ENCODE results near the gene NEK5. TPM values are rescaled to one million over a fixed set of nuclear protein-coding genes. Genes with fewer than 3 reads are reported as not detected.
"Not testable (repeated sequence)": the region's sequence is repeated elsewhere in the genome, so short reads cannot be mapped to it uniquely, and the experiment has no call there.

Gene NEK5
- total RNA-seq, 1 donor from 2014 or later, result not detected

GRCh38 chr13:52082601-52083000 lies 46.3 kb downstream of the NEK5 start:
- DNase-seq (ENCODE audit: low spot score in 2 of 2), result no peak
- intact Hi-C loops (cut with DNase I), result no loop called here
- Histone ChIP-seq H3K27me3 (no peaks in the 10 kb centered on the region), H3K4me3 (no peak overlapping the region), H3K36me3 (no peaks in the 10 kb centered on the region), H3K4me1 (no peaks in the 10 kb centered on the region), H3K27ac (no peak overlapping the region), H3K9me3 (no peaks in the 10 kb centered on the region)
- TF ChIP-seq CTCF (IDR thresholded peaks at IDR 0.05), result no peak

GRCh38 chr13:52079891-52080290 lies 49.0 kb downstream of the NEK5 start:
- H3K4me1 ChIP-seq; H3K9me3 ChIP-seq; H3K27me3 ChIP-seq; H3K4me3 ChIP-seq; DNase-seq (ENCODE audit: low spot score in 2 of 2); H3K36me3 ChIP-seq; intact Hi-C loops (cut with DNase I); H3K27ac ChIP-seq: not testable (repeated sequence)

- Histone ChIP-seq H3K4me3 (no peak overlapping the region), H3K27ac (no peak overlapping the region), H3K36me3 (no peaks in the 10 kb centered on the region), H3K4me1 (no peaks in the 10 kb centered on the region), H3K9me3 (peaks cover 16 to 24% of the 10 kb centered on the region in 2 donors), H3K27me3 (no peaks in the 10 kb centered on the region)
- intact Hi-C loops (cut with DNase I), result no loop called here
- no peak for DNase-seq (ENCODE audit: low spot score in 2 of 2)
- TF ChIP-seq CTCF (IDR thresholded peaks at IDR 0.05), result no peak
Observed at GRCh38 chr13:52070929-52071523, 57.8 kb downstream of the NEK5 start.

GRCh38 chr13:52067237-52067636 lies 61.6 kb downstream of the NEK5 start:
- no peak for DNase-seq (ENCODE audit: low spot score in 2 of 2)
- H3K4me3 ChIP-seq, result no peak overlapping the region
- no peak overlapping the region for H3K27ac ChIP-seq
- no peaks in the 10 kb centered on the region for H3K4me1 ChIP-seq
- peaks cover 16 to 30% of the 10 kb centered on the region in 2 donors for H3K9me3 ChIP-seq
- TF ChIP-seq CTCF (IDR thresholded peaks at IDR 0.05), result no peak
- no peaks in the 10 kb centered on the region for H3K27me3 ChIP-seq
- no peaks in the 10 kb centered on the region for H3K36me3 ChIP-seq
- intact Hi-C loops (cut with DNase I), result no loop called here

GRCh38 chr13:52061587-52061986 lies 67.3 kb downstream of the NEK5 start:
- Histone ChIP-seq H3K4me1 (peaks cover 0 to 6% of the 10 kb centered on the region in 2 donors), H3K9me3 (peaks cover 0 to 11% of the 10 kb centered on the region in 2 donors), H3K36me3 (no peaks in the 10 kb centered on the region), H3K27me3 (no peaks in the 10 kb centered on the region), H3K4me3 (no peak overlapping the region), H3K27ac (no peak overlapping the region)
- intact Hi-C loops (cut with DNase I), result no loop called here
- no peak for TF ChIP-seq CTCF (IDR thresholded peaks at IDR 0.05)
- no peak for DNase-seq (ENCODE audit: low spot score in 2 of 2)

- intact Hi-C loops (cut with DNase I); H3K9me3 ChIP-seq; H3K27ac ChIP-seq; H3K4me3 ChIP-seq; H3K27me3 ChIP-seq; H3K4me1 ChIP-seq; DNase-seq (ENCODE audit: low spot score in 2 of 2); H3K36me3 ChIP-seq: not testable (repeated sequence)
Observed at GRCh38 chr13:52061064-52061463, 67.8 kb downstream of the NEK5 start.

- DNase-seq (ENCODE audit: low spot score in 2 of 2), result no peak
- no peaks in the 10 kb centered on the region for H3K4me1 ChIP-seq
- no peaks in the 10 kb centered on the region for H3K27me3 ChIP-seq
- TF ChIP-seq CTCF (IDR thresholded peaks at IDR 0.05), result no peak
- H3K4me3 ChIP-seq, result no peak overlapping the region
- H3K36me3 ChIP-seq, result no peaks in the 10 kb centered on the region
- intact Hi-C loops (cut with DNase I), result no loop called here
- H3K27ac ChIP-seq, result no peak overlapping the region
- H3K9me3 ChIP-seq, result peaks cover 0 to 14% of the 10 kb centered on the region in 2 donors
Observed at GRCh38 chr13:52053460-52053859, 75.4 kb downstream of the NEK5 start.

Measured in ascending aorta (tissue), 2 donors.